CD8-positive, alpha-beta memory T cell (primary cell): ENCODE results near the gene BICD1. TPM values are rescaled to one million over a fixed set of nuclear protein-coding genes. Genes with fewer than 3 reads are reported as not detected.

Source experiments
- CTCF ChIA-PET: fragments of 350-600 bp; sonication (Branson Sonifier 250); formaldehyde crosslinking; loops from one replicate; lab custom pipeline; 2021; ENCODE audit warnings: antibody characterized with exemption; lab: Charles Lee
- POLR2A ChIA-PET: fragments of 350-600 bp; sonication (Branson Sonifier 250); formaldehyde crosslinking; loops from one replicate; lab custom pipeline; 2021; ENCODE audit warnings: antibody characterized with exemption; lab: Charles Lee
- DNase-seq, 5 donors: peaks; one replicate each; pipeline versions ENCODE4 v3.0.0 to v3.0.0-alpha.2; 2020 to 2022; ENCODE audit warnings: mixed read lengths in 1 of 5
- H3K27ac ChIP-seq: one replicate; pipeline ENCODE4 v1.7.0; 2013; ENCODE audit warnings: low read depth, mild to moderate bottlenecking, low read length, moderate library complexity
- H3K27me3 ChIP-seq: 2 replicates; pipeline ENCODE4 v1.7.0; 2013; ENCODE audit warnings: low read length, mild to moderate bottlenecking; ENCODE audit not compliant: insufficient read depth, poor library complexity, severe bottlenecking
- H3K36me3 ChIP-seq: 2 replicates; pipeline ENCODE4 v1.7.0; 2013; ENCODE audit warnings: mild to moderate bottlenecking, low read length, moderate library complexity; ENCODE audit not compliant: insufficient read depth
- H3K4me1 ChIP-seq: 2 replicates; pipeline ENCODE4 v1.7.0; 2013; ENCODE audit warnings: mild to moderate bottlenecking, low read length, moderate library complexity; ENCODE audit not compliant: insufficient read depth
- H3K4me3 ChIP-seq: 2 replicates; pipeline ENCODE4 v1.7.0; 2013; ENCODE audit warnings: mild to moderate bottlenecking, low read length
- H3K9me3 ChIP-seq: 2 replicates; pipeline ENCODE4 v1.7.0; 2013; ENCODE audit warnings: mild to moderate bottlenecking, low read length
- H3K27ac Mint-ChIP-seq, 8 donors: one replicate each; pipeline ENCODE4 v1.8.0; 2020 to 2021; ENCODE audit warnings: mixed read lengths in 8 of 8, mild to moderate bottlenecking in 6 of 8, inconsistent platforms in 3 of 8, moderate library complexity in 3 of 8
- H3K27me3 Mint-ChIP-seq, 2 donors: one replicate each; pipeline ENCODE4 v1.8.0; 2020 to 2021; ENCODE audit warnings: mixed read lengths in 2 of 2, mild to moderate bottlenecking in 1 of 2, moderate library complexity in 1 of 2
- H3K36me3 Mint-ChIP-seq, 3 donors: one replicate each; pipeline ENCODE4 v1.8.0; 2020 to 2021; ENCODE audit warnings: mixed read lengths in 3 of 3, inconsistent platforms in 1 of 3, mild to moderate bottlenecking in 1 of 3
- H3K4me1 Mint-ChIP-seq, 3 donors: one replicate each; pipeline ENCODE4 v1.8.0; 2020 to 2021; ENCODE audit warnings: mixed read lengths in 3 of 3, inconsistent platforms in 1 of 3, mild to moderate bottlenecking in 1 of 3
- H3K4me3 Mint-ChIP-seq, 7 donors: one replicate each; pipeline ENCODE4 v1.8.0; 2020 to 2021; ENCODE audit warnings: mixed read lengths in 7 of 7, mild to moderate bottlenecking in 6 of 7, moderate library complexity in 4 of 7, inconsistent platforms in 2 of 7
- H3K9me3 Mint-ChIP-seq, 5 donors: one replicate each; pipeline ENCODE4 v1.8.0; 2020 to 2022; ENCODE audit warnings: mixed read lengths in 5 of 5, mild to moderate bottlenecking in 3 of 5, moderate library complexity in 2 of 5, inconsistent platforms in 1 of 5
- polyA plus RNA-seq: library from polyadenylated mRNA; unstranded; fragments of 300-500 nt; fragmentation: Illumina TruSeq; gene quantifications from one replicate; pipeline ENCODE4 v1.2.3, GENCODE V29; 2021
- total RNA-seq, 2 experiments: library from RNA; stranded (reverse); gene quantifications; one replicate each; pipeline ENCODE4 v1.2.3, GENCODE V29; 2021

The BICD1 gene
- total and polyA plus RNA-seq, 3 experiments from 2014 or later, result 8.7 to 20.5 (median 18.0) TPM

GRCh38 chr12:32367381-32367780 lies 260.7 kb downstream of the BICD1 start:
- Mint-ChIP-seq H3K36me3 (peaks cover 0 to 2% (median 0%) of the 10 kb centered on the region in 3 donors), H3K9me3 (no peaks in the 10 kb centered on the region), H3K4me1 (no peaks in the 10 kb centered on the region), H3K27ac (no peak overlapping the region), H3K4me3 (no peak overlapping the region), H3K27me3 (no peaks in the 10 kb centered on the region)
- no peaks in the 10 kb centered on the region for H3K4me1 ChIP-seq
- ChIA-PET CTCF (no interaction called here), POLR2A (no interaction called here)
- no peak overlapping the region for H3K4me3 ChIP-seq
- H3K27ac ChIP-seq, result no peak overlapping the region
- H3K36me3 ChIP-seq, result no peaks in the 10 kb centered on the region
- no peak for DNase-seq
- no peaks in the 10 kb centered on the region for H3K27me3 ChIP-seq
- H3K9me3 ChIP-seq, result no peaks in the 10 kb centered on the region

DNA sequence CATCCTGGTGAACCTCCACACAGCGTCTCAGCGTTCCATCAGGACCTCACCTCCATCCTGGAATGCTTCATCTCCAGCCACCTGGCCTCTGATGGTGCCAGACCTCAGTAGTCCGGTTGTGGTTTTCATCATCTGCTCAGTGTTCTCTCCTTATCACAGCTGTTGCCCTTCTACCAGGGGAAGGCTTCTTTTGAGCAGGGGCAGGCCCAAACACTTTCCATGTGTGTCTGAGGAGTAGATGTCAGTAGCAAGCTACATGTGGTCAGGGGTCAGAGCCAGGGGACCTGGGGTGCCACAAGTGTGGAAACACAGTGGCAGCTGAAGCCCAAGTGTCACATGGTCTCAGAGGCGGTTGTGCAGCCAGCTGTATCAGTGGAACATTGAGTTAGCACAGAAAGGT lies 262.6 kb downstream of the BICD1 start:
- no peak overlapping the region for H3K4me3 ChIP-seq
- Mint-ChIP-seq H3K4me3 (no peak overlapping the region), H3K4me1 (no peaks in the 10 kb centered on the region), H3K27ac (no peak overlapping the region), H3K36me3 (peaks cover 0 to 2% (median 0%) of the 10 kb centered on the region in 3 donors), H3K27me3 (no peaks in the 10 kb centered on the region), H3K9me3 (no peaks in the 10 kb centered on the region)
- no peaks in the 10 kb centered on the region for H3K36me3 ChIP-seq
- POLR2A ChIA-PET, result no interaction called here
- CTCF ChIA-PET, result no interaction called here
- H3K4me1 ChIP-seq, result no peaks in the 10 kb centered on the region
- no peak overlapping the region for H3K27ac ChIP-seq
- DNase-seq, result no peak
- no peaks in the 10 kb centered on the region for H3K9me3 ChIP-seq
- no peaks in the 10 kb centered on the region for H3K27me3 ChIP-seq

GRCh38 chr12:32377344-32378055 lies 270.9 kb downstream of the BICD1 start:
- no peaks in the 10 kb centered on the region for H3K36me3 Mint-ChIP-seq
- peak overlapping the region in 1 of 8 donors; percentile 28 for H3K27ac Mint-ChIP-seq
- Histone ChIP-seq H3K27ac (no peak overlapping the region), H3K4me1 (no peaks in the 10 kb centered on the region), H3K9me3 (no peaks in the 10 kb centered on the region), H3K27me3 (no peaks in the 10 kb centered on the region), H3K4me3 (no peak overlapping the region), H3K36me3 (no peaks in the 10 kb centered on the region)
- H3K27me3 Mint-ChIP-seq, result no peaks in the 10 kb centered on the region
- DNase-seq, result no peak
- POLR2A ChIA-PET, result no interaction called here
- no peak overlapping the region for H3K4me3 Mint-ChIP-seq
- CTCF ChIA-PET, result no interaction called here
- H3K4me1 Mint-ChIP-seq, result no peaks in the 10 kb centered on the region
- no peaks in the 10 kb centered on the region for H3K9me3 Mint-ChIP-seq

GRCh38 chr12:32379213-32379612 lies 272.6 kb downstream of the BICD1 start:
- CTCF ChIA-PET, result no interaction called here
- Mint-ChIP-seq H3K4me1 (no peaks in the 10 kb centered on the region), H3K27me3 (no peaks in the 10 kb centered on the region), H3K4me3 (no peak overlapping the region), H3K36me3 (no peaks in the 10 kb centered on the region), H3K27ac (no peak overlapping the region), H3K9me3 (no peaks in the 10 kb centered on the region)
- H3K4me1 ChIP-seq, result no peaks in the 10 kb centered on the region
- H3K4me3 ChIP-seq, result no peak overlapping the region
- DNase-seq, result no peak
- H3K27ac ChIP-seq, result no peak overlapping the region
- POLR2A ChIA-PET, result no interaction called here
- no peaks in the 10 kb centered on the region for H3K9me3 ChIP-seq
- no peaks in the 10 kb centered on the region for H3K36me3 ChIP-seq
- H3K27me3 ChIP-seq, result no peaks in the 10 kb centered on the region

DNA sequence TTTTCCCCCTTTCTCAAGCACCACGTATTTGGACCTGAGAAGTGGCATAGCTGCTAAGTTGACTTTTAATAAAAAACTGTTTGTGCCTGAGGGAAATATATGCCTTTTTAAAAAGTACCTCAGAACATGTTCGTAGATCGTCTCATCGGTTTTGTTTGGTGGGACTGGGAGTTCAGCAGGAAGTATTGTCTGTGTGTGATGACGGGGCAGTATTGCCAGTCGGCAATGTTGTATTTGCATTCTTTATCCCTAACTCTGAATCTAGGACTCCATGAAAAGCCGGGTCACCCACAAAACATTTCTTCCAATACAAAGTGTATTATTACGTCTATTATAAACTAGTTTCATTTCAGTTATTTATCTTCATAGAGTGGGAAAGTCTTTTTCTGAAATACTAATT lies 273.0 kb downstream of the BICD1 start:
- no peak for DNase-seq
- ChIA-PET POLR2A (no interaction called here), CTCF (no interaction called here)
- peaks cover 0 to 2% of the 10 kb centered on the region in 2 donors for H3K27me3 Mint-ChIP-seq
- H3K36me3 ChIP-seq, result no peaks in the 10 kb centered on the region
- no peak overlapping the region for H3K27ac ChIP-seq
- H3K4me1 Mint-ChIP-seq, result no peaks in the 10 kb centered on the region
- no peak overlapping the region for H3K4me3 Mint-ChIP-seq
- H3K9me3 ChIP-seq, result no peaks in the 10 kb centered on the region
- no peaks in the 10 kb centered on the region for H3K9me3 Mint-ChIP-seq
- H3K4me3 ChIP-seq, result no peak overlapping the region
- H3K36me3 Mint-ChIP-seq, result no peaks in the 10 kb centered on the region
- no peak overlapping the region for H3K27ac Mint-ChIP-seq
- H3K4me1 ChIP-seq, result no peaks in the 10 kb centered on the region
- H3K27me3 ChIP-seq, result no peaks in the 10 kb centered on the region

- CTCF ChIA-PET, result interaction anchor here (0.5 kb wide), 1 partner anchor 7 kb away, joined by 3 read pairs; no protein-coding TSS in a partner anchor
- Histone ChIP-seq H3K36me3 (no peaks in the 10 kb centered on the region), H3K9me3 (no peaks in the 10 kb centered on the region), H3K4me3 (no peak overlapping the region), H3K27me3 (no peaks in the 10 kb centered on the region), H3K27ac (no peak overlapping the region), H3K4me1 (no peaks in the 10 kb centered on the region)
- DNase-seq, result no peak
- Mint-ChIP-seq H3K4me1 (no peaks in the 10 kb centered on the region), H3K9me3 (no peaks in the 10 kb centered on the region), H3K36me3 (no peaks in the 10 kb centered on the region), H3K27ac (no peak overlapping the region), H3K4me3 (no peak overlapping the region), H3K27me3 (peaks cover 0 to 6% of the 10 kb centered on the region in 2 donors)
- POLR2A ChIA-PET, result no interaction called here
These were observed 275.6 kb downstream of the BICD1 start for GRCh38 chr12:32382226-32382625.

- peak in 2 of 5 donors; percentile 5 to 24 for DNase-seq
- ChIA-PET CTCF (no interaction called here), POLR2A (no interaction called here)
- Mint-ChIP-seq H3K27ac (no peak overlapping the region), H3K36me3 (no peaks in the 10 kb centered on the region), H3K9me3 (no peaks in the 10 kb centered on the region), H3K4me1 (peaks cover 0 to 6% (median 2%) of the 10 kb centered on the region in 3 donors), H3K4me3 (peak overlapping the region in 5 of 7 donors; percentile 28 to 51 (median 50)), H3K27me3 (peaks cover 13 to 26% of the 10 kb centered on the region in 2 donors)
- Histone ChIP-seq H3K36me3 (no peaks in the 10 kb centered on the region), H3K27ac (no peak overlapping the region), H3K4me3 (no peak overlapping the region), H3K9me3 (no peaks in the 10 kb centered on the region), H3K4me1 (no peaks in the 10 kb centered on the region), H3K27me3 (no peaks in the 10 kb centered on the region)
These were observed 284.0 kb downstream of the BICD1 start for GRCh38 chr12:32390572-32391219.

DNA sequence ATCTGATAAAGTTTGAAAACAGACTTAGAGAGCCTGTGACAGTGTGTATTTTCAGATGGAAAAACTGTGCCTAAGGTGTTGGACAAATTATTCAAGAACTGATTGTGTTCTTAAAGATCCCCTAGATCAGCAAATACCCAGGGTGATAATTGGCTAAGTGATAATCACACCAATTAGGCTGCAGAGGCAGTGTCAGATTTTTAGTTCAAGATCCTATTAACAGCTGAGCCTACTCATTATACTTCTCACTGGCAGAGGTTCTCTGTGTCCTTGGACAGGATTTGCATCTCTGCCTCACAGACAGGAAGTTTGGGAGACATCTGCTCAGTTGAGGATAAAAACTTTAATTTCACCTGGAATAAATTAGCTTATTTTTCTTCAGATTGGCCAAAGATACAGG lies 288.4 kb downstream of the BICD1 start:
- H3K4me3 ChIP-seq, result no peak overlapping the region
- no peaks in the 10 kb centered on the region for H3K9me3 Mint-ChIP-seq
- H3K9me3 ChIP-seq, result no peaks in the 10 kb centered on the region
- peaks cover 1 to 15% (median 5%) of the 10 kb centered on the region in 3 donors for H3K4me1 Mint-ChIP-seq
- H3K27ac ChIP-seq, result no peak overlapping the region
- H3K27ac Mint-ChIP-seq, result no peak overlapping the region
- no peak for DNase-seq
- no peaks in the 10 kb centered on the region for H3K36me3 ChIP-seq
- ChIA-PET POLR2A (no interaction called here), CTCF (no interaction called here)
- no peaks in the 10 kb centered on the region for H3K36me3 Mint-ChIP-seq
- H3K4me3 Mint-ChIP-seq, result no peak overlapping the region
- H3K4me1 ChIP-seq, result no peaks in the 10 kb centered on the region
- H3K27me3 Mint-ChIP-seq, result peaks cover 15 to 30% of the 10 kb centered on the region in 2 donors
- peaks cover 9% of the 10 kb centered on the region for H3K27me3 ChIP-seq
